Measurements from ENCODE around the gene CLIC1.

The CLIC1 gene

DNA sequence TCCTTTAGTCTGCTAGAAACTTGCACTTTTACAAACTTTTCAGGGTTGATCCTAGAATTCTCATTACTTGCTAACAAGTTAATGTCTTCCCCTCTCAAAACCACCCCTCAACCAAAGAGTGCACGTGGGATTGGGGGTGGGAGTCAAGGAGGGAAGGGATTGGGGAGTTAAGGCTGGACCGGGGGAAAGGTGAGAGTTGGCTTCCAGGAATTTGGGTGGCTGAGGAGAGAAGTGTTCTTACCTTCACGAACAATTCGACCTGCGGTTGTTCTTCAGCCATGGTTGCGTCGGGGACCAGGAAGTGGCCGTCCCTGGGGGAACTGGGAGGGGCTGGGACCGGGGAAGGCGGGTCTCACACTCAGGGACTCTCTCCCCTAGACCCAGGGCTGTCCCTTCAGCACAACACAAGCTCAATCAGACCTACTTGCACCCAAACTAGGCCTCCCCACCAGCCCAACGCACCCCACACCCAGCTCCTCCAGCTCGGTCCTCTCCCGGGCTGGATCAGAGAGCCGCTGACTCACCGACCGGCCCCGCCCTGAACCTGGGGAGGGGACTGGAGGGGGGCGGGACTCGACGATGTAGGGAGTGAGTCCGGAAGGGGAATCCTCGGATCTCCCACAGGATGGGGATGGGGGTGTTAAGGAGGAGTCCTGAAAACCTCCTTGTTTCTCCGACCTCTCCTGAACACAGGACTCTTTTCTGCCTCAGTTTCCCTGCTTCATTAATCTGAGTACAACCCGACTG lies at the start of gene CLIC1:
TSS of gene CLIC1 (minus strand) at position 510 of the 747 bp plus-strand sequence. CDS start at position 280, 230 bp downstream.
- peak; percentile 33 for DNase-seq (ENCODE audit: low spot score)

DNA sequence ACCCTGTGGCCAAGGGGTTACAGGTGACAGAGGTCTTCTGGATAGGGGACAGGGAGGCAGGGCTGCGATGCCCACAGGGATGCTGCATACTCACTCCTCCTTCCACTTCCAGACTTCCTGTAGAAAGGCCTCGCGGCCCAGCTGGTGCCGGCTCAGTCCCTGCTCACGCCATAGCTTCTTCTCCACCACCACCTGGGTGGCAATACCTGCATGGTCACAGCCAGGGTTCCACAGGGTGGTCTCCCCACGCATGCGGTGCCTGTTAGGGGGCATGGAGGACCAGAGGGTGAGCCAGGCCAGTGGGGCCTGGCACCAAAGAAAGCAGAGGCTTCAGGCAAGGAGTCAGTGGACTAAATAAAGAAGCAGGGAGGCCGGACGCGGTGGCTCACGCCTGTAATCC lies 49.1 kb upstream of the CLIC1 start:
- no peak for DNase-seq (ENCODE audit: low spot score)

GRCh38 chr6:31784098-31784925 lies 48.0 kb upstream of the CLIC1 start:
- peak; percentile 43 for DNase-seq (ENCODE audit: low spot score)

- no peak for DNase-seq (ENCODE audit: low spot score)
Measured at GRCh38 chr6:31782126-31782855, 46.0 kb upstream of the CLIC1 start.

DNA sequence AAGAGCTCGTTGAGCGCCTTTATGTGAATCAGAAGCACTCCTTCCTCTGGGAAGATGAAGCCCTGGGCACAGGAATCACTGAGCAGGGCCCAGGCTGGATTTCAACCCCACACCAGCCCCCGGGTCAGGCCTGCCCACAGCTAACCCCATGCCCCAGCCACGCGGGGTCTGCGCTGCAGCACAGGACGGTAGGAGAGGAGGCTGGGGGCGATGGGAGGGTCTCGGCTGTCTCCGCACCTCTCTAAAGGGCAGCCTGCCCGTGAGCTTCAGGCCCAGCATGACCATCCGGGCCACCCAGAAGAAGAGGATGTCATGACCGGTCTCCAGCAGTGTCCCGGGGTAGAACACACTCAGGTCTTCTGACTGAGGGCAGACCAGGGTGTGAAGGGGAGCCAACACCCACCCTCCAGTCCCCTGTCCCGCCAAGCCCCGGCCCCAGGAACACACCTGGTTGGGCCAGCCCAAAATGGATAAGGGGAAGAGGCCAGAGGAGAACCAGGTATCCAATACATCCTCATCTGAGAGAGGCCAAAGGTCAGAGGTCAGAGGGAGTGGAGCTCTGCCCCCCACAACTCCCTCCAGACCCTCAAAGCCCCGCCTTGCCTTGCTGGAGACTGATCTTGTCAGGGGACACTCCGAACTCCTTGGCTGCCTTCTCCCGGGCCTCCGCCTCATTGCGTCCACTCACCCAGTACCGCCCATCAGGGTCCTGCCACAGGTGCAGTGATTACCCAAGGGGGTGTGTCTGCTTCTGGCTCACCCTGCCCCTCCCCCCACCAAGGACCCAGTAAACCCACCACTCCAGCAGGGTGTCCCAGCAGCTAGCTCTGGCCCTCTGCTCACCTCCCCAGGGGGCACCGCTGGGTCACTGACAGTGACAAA lies 45.2 kb upstream of the CLIC1 start:
- no peak for DNase-seq (ENCODE audit: low spot score)

GRCh38 chr6:31780507-31781243 lies 44.3 kb upstream of the CLIC1 start:
- DNase-seq (ENCODE audit: low spot score): no peak

GRCh38 chr6:31779908-31780307 lies 43.6 kb upstream of the CLIC1 start:
- DNase-seq (ENCODE audit: low spot score): no peak

- DNase-seq (ENCODE audit: low spot score): no peak
Measured at GRCh38 chr6:31778999-31779885, 42.9 kb upstream of the CLIC1 start.

DNA sequence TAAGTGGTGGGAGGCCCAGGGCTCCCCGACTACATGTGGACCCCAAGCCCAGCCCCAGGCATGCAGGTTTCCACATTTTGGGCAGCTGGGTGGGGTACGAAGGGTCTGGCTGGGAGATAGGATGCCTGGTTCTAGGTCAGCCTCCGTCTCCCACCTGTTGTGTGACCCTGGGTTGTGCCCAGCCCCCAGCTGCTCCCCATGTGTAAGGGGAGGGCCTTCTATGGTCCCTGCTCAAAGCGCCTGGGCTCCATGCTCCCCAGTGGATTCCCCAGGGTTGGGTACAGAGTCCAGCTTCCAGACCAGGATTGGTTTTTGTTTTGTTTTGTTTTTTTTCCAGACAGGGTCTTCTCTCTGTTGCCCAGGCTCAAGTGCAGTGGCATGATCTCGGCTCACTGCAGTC lies 41.9 kb upstream of the CLIC1 start:
- DNase-seq (ENCODE audit: low spot score): no peak

DNA sequence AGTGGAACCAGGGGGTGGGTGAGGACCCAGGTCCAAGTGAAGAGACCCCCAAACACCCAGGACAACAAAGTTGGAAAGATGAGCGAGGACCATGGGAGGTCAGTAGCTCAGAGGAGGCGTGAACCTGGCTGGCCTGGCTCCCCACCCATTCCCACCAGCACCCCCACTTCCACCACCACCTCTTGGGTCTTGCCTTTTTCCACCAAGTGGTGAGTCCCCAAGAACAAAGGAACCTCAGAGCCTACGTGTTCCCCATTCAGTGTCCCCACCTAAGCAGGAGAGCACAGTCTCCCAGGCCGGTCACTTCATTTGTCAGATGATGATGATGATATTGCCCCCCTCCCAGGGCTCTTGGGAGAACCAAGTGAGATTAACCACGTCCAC lies 41.3 kb upstream of the CLIC1 start:
- no peak for DNase-seq (ENCODE audit: low spot score)

DNA sequence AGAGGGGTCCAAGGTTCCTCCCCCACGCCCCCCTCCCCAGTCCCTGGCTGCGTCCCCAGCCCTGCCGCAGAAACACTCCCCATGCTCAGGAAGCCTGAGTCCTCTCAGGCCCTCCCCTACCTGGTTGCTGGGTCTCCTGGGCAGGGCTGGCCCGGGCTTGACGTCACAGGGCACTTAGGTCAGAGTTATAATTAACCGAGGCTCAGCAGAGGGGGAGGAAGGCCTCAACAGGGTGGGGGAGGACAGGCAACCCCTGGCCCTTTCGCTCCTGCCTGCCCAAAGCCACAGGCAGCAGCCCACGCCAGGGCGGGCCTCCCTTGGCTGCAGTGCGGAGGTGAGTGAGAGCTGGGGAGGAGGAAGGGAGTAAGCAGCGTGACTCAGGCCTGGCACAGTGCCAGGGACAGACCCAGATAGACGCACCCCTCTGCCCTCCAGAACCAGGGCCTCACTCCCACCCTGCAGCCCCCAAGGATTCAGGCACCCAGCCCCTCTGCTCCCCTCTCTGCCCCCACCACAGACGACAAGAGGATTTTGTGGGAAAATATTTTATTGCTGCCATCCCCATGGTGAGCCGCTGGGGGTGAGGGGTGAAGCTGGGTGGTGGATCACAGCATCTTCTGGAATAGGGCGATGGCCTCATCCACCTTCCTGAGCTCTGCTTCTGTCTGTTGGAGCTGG lies 40.8 kb upstream of the CLIC1 start, which contains the start of gene VWA7:
TSS of gene VWA7 (minus strand) at position 340 of the 678 bp plus-strand sequence. CDS start 549 bp downstream, outside the sequence.
- no peak for DNase-seq (ENCODE audit: low spot score)

GRCh38 chr6:31776485-31776988 lies 40.2 kb upstream of the CLIC1 start:
- no peak for DNase-seq (ENCODE audit: low spot score)

DNA sequence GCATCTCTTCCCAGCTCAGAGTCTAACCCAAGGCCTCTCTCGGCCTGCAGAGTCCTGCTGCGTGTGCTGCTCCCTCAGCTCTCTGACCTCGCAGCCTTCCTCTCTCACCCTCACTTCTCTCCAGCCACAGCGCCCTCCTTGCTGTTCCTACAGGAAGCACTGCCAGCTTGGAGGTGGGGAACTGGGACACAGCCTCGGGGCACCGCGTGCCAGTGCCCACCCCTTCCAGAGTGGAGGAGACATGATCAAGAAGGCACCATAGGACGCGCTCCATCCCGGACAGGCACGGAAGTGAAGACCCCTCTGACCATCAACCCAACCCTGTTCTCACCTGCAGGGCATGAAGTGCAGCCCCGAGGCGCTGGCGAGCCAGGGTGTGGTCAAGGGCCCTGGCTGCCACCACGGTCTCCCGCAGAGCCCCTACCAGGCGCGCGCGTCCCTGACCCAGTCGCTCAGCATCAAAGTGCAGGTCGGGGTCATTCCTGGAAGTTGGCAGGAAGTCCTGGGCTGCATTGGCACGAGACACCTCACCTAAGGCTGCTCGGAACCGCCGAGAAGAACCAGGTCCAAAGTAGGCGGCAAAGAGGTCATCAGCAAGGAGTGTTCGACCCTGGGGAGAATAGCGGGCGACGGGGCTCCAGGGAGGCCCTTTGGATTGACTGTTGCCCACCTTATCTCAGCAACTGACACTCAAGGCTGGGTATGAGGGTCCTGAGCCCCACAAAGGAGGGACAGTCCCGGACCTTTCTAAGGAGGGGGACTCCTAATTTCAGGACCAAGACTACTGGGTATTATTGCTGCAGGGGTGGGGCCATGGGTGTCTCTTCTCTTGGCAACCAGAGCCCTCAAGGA lies 39.5 kb upstream of the CLIC1 start:
- no peak for DNase-seq (ENCODE audit: low spot score)

DNA sequence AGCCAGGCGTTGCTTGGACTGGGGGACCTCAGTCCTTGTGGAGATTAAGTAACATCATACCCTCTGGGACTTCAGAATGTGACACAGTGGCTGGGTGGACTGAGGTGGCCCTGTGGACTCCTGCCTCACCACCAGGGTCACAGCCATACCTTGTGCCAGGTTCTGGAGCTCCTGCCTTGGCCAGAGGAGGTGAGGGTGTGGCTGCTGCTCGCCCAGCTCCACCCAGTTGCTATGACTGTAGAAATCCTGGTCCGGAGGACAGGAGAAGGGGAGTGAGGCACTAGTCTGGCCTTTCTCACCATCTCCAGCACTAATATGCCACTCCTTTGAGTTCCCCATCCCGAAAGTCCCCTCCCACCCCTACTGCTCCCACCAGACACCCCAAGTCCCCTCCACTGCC lies 38.9 kb upstream of the CLIC1 start:
- no peak for DNase-seq (ENCODE audit: low spot score)

DNA sequence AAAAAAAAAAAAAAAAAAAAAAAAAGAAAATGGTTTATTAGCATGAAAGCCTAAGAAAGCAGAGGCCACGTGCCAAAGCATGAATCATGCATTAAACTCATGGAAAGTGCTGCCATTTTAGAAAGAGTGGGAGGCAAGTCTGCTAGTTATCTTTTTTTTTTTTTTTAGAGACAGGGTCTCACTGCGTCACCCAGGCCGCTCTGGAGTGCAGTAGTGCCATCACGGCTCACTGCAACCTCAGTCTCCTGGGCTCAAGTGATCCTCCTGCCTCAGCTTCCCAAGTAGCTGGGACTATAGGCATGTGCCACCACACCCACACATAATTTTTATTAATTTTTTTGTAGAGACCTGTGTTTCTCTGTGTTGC lies 35.6 kb upstream of the CLIC1 start:
- no peak for DNase-seq (ENCODE audit: low spot score)

- DNase-seq (ENCODE audit: low spot score): no peak
Measured at GRCh38 chr6:31770860-31771259, 34.5 kb upstream of the CLIC1 start.

DNA sequence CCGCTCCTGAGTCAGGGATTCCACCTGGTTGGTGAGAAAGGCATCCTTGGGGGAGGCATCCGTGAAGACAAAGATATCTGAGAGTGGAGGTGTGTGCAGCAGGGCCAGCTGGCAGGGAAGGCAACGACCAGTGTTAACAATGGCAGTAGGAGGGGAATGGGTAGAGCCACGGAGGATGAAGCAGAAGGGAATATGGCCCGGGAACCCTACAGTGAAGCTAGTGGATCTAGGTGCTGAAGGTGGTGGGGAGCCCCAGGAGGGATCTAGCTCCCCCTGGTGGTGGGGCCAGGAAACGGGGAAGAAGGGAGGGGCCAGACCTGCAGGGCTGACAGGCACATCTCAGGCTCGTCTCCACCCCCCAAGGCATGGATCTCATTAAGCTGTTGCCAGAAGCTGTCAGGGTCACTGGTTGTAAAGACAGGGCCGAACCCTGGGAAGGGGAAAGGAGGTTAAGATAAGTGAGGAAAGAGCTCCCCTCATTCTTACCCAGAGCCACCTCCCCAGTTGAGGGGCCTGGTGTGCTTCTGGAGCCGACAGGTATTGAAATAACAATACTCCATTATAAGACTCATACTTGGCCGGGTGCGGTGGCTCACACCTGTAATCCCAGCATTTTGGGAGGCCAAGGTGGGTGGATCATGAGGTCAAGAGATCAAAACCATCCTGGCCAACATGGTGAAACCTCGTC lies 33.5 kb upstream of the CLIC1 start:
- DNase-seq (ENCODE audit: low spot score): no peak

All from globus pallidus (tissue), 1 donor.